Adrenal gland (tissue), 5 donors: Measurements from ENCODE around the gene SAMD11.

ENCODE experiments used
- POLR2A ChIP-seq, 2 donors: fragments of 450-650 bp; IDR thresholded peaks; one replicate each; pipeline ENCODE4 v1.6.1; 2017; ENCODE audit warnings: antibody characterized with exemption in 2 of 2, mild to moderate bottlenecking in 2 of 2, moderate library complexity in 1 of 2
- TF ChIP-seq, protein P1 (sequence below), 6 experiments: fragments of 450-650 bp in 4 of 6; fragments of 200-600 bp in 2 of 6; sonication (generic) in 1 of 6; IDR thresholded peaks; 1 replicate in 5 of 6; 2 replicates in 1 of 6; pipeline versions ENCODE4 v1.5.1 to v1.8.0; 2016 to 2021; ENCODE audit warnings: antibody characterized with exemption in 6 of 6, mild to moderate bottlenecking in 2 of 6, moderate library complexity in 1 of 6
- donor health status: DM: no; HTN: no; CAD: no.

DNA sequence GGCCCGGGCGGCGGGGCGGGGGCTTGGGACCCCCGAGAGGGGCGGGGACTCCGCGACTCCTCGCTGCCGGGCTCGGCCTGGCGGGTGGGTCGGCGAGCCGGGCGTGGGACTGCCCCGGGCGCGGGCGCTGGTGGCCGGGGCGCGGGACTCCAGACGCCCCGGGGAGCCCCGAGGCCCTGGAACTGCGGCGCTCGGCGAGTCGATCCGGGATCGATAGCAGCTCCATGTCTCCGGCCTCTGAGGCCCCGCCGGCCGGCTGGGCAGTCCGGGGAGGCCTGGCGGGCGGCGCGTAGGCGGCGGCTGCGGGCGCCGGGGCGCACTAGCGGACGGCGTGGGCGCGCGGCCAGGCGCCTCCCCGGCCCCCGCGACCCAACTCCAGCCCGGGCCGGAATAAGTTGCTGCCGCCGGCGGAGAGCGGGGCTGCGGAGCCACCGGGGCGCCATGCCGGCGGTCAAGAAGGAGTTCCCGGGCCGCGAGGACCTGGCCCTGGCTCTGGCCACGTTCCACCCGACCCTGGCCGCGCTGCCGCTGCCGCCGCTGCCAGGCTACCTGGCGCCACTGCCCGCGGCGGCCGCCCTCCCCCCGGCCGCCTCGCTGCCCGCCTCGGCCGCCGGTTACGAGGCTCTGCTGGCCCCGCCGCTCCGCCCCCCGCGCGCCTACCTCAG lies 400 bp downstream of the SAMD11 start:
- no peak for TF ChIP-seq POLR2A (IDR thresholded peaks at IDR 0.05)
- TF ChIP-seq, protein P1, sequence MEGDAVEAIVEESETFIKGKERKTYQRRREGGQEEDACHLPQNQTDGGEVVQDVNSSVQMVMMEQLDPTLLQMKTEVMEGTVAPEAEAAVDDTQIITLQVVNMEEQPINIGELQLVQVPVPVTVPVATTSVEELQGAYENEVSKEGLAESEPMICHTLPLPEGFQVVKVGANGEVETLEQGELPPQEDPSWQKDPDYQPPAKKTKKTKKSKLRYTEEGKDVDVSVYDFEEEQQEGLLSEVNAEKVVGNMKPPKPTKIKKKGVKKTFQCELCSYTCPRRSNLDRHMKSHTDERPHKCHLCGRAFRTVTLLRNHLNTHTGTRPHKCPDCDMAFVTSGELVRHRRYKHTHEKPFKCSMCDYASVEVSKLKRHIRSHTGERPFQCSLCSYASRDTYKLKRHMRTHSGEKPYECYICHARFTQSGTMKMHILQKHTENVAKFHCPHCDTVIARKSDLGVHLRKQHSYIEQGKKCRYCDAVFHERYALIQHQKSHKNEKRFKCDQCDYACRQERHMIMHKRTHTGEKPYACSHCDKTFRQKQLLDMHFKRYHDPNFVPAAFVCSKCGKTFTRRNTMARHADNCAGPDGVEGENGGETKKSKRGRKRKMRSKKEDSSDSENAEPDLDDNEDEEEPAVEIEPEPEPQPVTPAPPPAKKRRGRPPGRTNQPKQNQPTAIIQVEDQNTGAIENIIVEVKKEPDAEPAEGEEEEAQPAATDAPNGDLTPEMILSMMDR (IDR thresholded peaks at IDR 0.05): no peak
